Activated T-cell treated with anti-CD3 and anti-CD28 coated beads for 48 hours (primary cell): Measurements from ENCODE around the gene NCOR2.

Experiments used
- DNase-seq: peaks from one replicate; pipeline ENCODE4 v3.0.0-alpha.2; 2020; ENCODE audit warnings: low read depth

NCOR2 gene

GRCh38 chr12:124525927-124526692, 41.3 kb downstream of the NCOR2 start:
- DNase-seq, result no peak

GRCh38 chr12:124525455-124525854, 42.0 kb downstream of the NCOR2 start:
- DNase-seq, result no peak

GRCh38 chr12:124524231-124524925, 43.0 kb downstream of the NCOR2 start:
- no peak for DNase-seq

- no peak for DNase-seq
These were observed 44.3 kb downstream of the NCOR2 start for GRCh38 chr12:124523071-124523470.

GRCh38 chr12:124520907-124521306, 46.5 kb downstream of the NCOR2 start:
- DNase-seq, result no peak

GRCh38 chr12:124520265-124520701, 47.1 kb downstream of the NCOR2 start:
- DNase-seq, result no peak

GRCh38 chr12:124519746-124520145, 47.7 kb downstream of the NCOR2 start:
- no peak for DNase-seq

GRCh38 chr12:124518051-124518932, 49.1 kb downstream of the NCOR2 start:
- DNase-seq, result no peak
